ENCODE measurements around the gene TMEM119. TPM values are rescaled to one million over a fixed set of nuclear protein-coding genes. Genes with fewer than 3 reads are reported as not detected.

The TMEM119 gene
- total RNA-seq, 3 donors from 2014 or later, result 12.1 to 21.0 (median 12.5) TPM

GRCh38 chr12:108572166-108572790 is 25.6 kb downstream of the TMEM119 start:
- no peaks in the 10 kb centered on the region for H3K36me3 ChIP-seq
- H3K4me3 ChIP-seq, result no peak overlapping the region
- H3K4me1 ChIP-seq, result no peaks in the 10 kb centered on the region
- intact Hi-C loops (cut with DNase I; ENCODE audit: low total_unique reads), result no loop called here
- no peaks in the 10 kb centered on the region for H3K27me3 ChIP-seq
- H3K9me3 ChIP-seq, result no peaks in the 10 kb centered on the region
- no peak for DNase-seq (ENCODE audit: low spot score in 2 of 2)
- no peak for TF ChIP-seq CTCF (IDR thresholded peaks at IDR 0.05)
- no peak for TF ChIP-seq POLR2AphosphoS5 (IDR thresholded peaks at IDR 0.05)
- TF ChIP-seq POLR2A (IDR thresholded peaks at IDR 0.05), result no peak
- no peak overlapping the region for H3K27ac ChIP-seq

- Histone ChIP-seq H3K9me3 (no peaks in the 10 kb centered on the region), H3K4me3 (no peak overlapping the region), H3K4me1 (no peaks in the 10 kb centered on the region), H3K27ac (no peak overlapping the region), H3K36me3 (no peaks in the 10 kb centered on the region), H3K27me3 (no peaks in the 10 kb centered on the region)
- no peak for DNase-seq (ENCODE audit: low spot score in 2 of 2)
- no peak for TF ChIP-seq CTCF (IDR thresholded peaks at IDR 0.05)
- TF ChIP-seq POLR2A (IDR thresholded peaks at IDR 0.05), result no peak
- TF ChIP-seq POLR2AphosphoS5 (IDR thresholded peaks at IDR 0.05), result no peak
- intact Hi-C loops (cut with DNase I; ENCODE audit: low total_unique reads), result no loop called here
Measured at GRCh38 chr12:108571609-108572165, 26.2 kb downstream of the TMEM119 start.

- Histone ChIP-seq H3K9me3 (no peaks in the 10 kb centered on the region), H3K4me1 (no peaks in the 10 kb centered on the region), H3K36me3 (no peaks in the 10 kb centered on the region), H3K27me3 (no peaks in the 10 kb centered on the region), H3K27ac (no peak overlapping the region), H3K4me3 (no peak overlapping the region)
- intact Hi-C loops (cut with DNase I; ENCODE audit: low total_unique reads), result no loop called here
- DNase-seq (ENCODE audit: low spot score in 2 of 2), result no peak
- peak in 1 of 3 donors; percentile 49 for TF ChIP-seq CTCF (IDR thresholded peaks at IDR 0.05)
- no peak for TF ChIP-seq POLR2AphosphoS5 (IDR thresholded peaks at IDR 0.05)
- TF ChIP-seq POLR2A (IDR thresholded peaks at IDR 0.05), result no peak
Measured at GRCh38 chr12:108570743-108571608, 26.9 kb downstream of the TMEM119 start.

- H3K36me3 ChIP-seq, result no peaks in the 10 kb centered on the region
- no peak overlapping the region for H3K4me3 ChIP-seq
- no peaks in the 10 kb centered on the region for H3K27me3 ChIP-seq
- intact Hi-C loops (cut with DNase I; ENCODE audit: low total_unique reads), result loop anchor here (5.0 to 10.0 kb wide), 2 partner anchors 49 to 236 kb away; no protein-coding TSS in a partner anchor
- H3K4me1 ChIP-seq, result no peaks in the 10 kb centered on the region
- no peaks in the 10 kb centered on the region for H3K9me3 ChIP-seq
- DNase-seq (ENCODE audit: low spot score in 2 of 2), result no peak
- H3K27ac ChIP-seq, result peak overlapping the region in 1 of 2 donors; percentile 11
- TF ChIP-seq POLR2AphosphoS5 (IDR thresholded peaks at IDR 0.05), result no peak
- TF ChIP-seq CTCF (IDR thresholded peaks at IDR 0.05), result no peak
- TF ChIP-seq POLR2A (IDR thresholded peaks at IDR 0.05), result no peak
Measured at GRCh38 chr12:108568338-108569154, 29.3 kb downstream of the TMEM119 start.
